ENCODE results near the gene TIMP3.

DNA sequence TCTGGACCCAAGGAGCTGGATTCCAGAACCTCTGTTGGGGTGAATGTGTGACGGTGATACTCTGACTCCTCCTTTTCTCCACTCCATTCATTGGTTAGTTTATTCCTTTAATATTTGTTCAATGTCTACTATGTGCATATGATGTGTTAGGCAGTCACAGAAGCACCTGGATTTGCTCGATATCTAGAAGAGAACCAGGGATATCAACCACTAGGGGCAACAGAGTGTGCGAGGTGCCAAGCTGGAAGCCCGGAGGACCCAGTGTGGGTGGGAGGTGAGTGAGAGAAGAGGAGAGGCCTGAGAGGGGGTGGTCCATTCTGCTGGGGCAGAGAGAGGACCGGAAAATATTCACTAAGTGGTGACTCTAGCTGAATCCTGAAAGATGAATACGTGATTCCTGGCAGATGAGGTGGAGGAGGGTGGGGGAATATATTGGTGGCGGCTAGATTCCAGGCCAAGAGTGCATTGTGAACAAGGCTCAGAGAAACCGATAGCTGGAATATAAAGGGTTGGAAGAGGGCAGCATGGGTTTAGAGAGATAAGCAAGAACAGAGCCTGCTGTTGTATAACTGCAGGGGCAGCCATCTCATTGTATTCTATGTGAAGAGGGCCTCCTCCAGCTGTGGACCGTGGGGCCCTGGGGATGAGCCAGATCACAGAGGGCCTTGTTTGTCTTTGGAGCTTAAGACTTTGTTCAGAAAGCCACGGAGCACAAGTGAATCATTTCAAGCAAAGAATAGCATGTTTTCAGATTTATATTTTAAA is 6.9 kb upstream of the TIMP3 start:
- no peak for TF ChIP-seq CTCF (IDR thresholded peaks at IDR 0.05)
- no peak for TF ChIP-seq EZH2 (IDR thresholded peaks at IDR 0.05; ENCODE audit: borderline replicate concordance, insufficient read depth, low read depth, low read length, poor library complexity, severe bottlenecking)

Data from B cell (primary cell).